Measurements from ENCODE around the gene MAN1A1. TPM values are rescaled to one million over a fixed set of nuclear protein-coding genes. Genes with fewer than 3 reads are reported as not detected.

MAN1A1 gene
- total RNA-seq, 1 experiment from 2014 or later: 0.06 TPM

GRCh38 chr6:119344306-119344705, 5.3 kb downstream of the MAN1A1 start:
- TF ChIP-seq CTCF (conservative IDR thresholded peaks at IDR 0.05; ENCODE audit: low read depth, low read length): no peak
- no peak for TF ChIP-seq EZH2 (IDR thresholded peaks at IDR 0.05; ENCODE audit: borderline replicate concordance, low read depth, low read length, poor library complexity, severe bottlenecking)
- POLR2A ChIA-PET (ENCODE audit: low non-redundant PET): no interaction called here
- peaks cover 71% of the 10 kb centered on the region for H3K27me3 ChIP-seq (replicated peaks; ENCODE audit: insufficient read depth, low read depth, low read length, poor library complexity)
- no peaks in the 10 kb centered on the region for H3K36me3 ChIP-seq (ENCODE audit: insufficient read depth, low read length, poor library complexity, severe bottlenecking)
- DNase-seq (ENCODE audit: low spot score): no peak
- H3K4me3 ChIP-seq (ENCODE audit: low read depth, low read length, poor library complexity, severe bottlenecking): no peak overlapping the region
- BruUV-seq (replicated peaks): no TSS peak
- peaks cover 5% of the 10 kb centered on the region for H3K4me1 ChIP-seq (ENCODE audit: insufficient read depth, low read length, poor library complexity, severe bottlenecking)
- intact Hi-C loops (cut with micrococcal nuclease; ENCODE audit: unreplicated experiment): no loop called here
- no peaks in the 10 kb centered on the region for H3K9me3 ChIP-seq (ENCODE audit: low read depth, low read length, poor library complexity, severe bottlenecking)
- CTCF ChIA-PET: no interaction called here
- H3K27ac ChIP-seq (ENCODE audit: low read depth, low read length, poor library complexity, severe bottlenecking): no peak overlapping the region

GRCh38 chr6:119343573-119344146, 5.9 kb downstream of the MAN1A1 start:
- no peak overlapping the region for H3K27ac ChIP-seq (ENCODE audit: low read depth, low read length, poor library complexity, severe bottlenecking)
- POLR2A ChIA-PET (ENCODE audit: low non-redundant PET): no interaction called here
- peaks cover 65% of the 10 kb centered on the region for H3K27me3 ChIP-seq (replicated peaks; ENCODE audit: insufficient read depth, low read depth, low read length, poor library complexity)
- DNase-seq (ENCODE audit: low spot score): no peak
- TF ChIP-seq CTCF (conservative IDR thresholded peaks at IDR 0.05; ENCODE audit: low read depth, low read length) (no peak), EZH2 (IDR thresholded peaks at IDR 0.05; ENCODE audit: borderline replicate concordance, low read depth, low read length, poor library complexity, severe bottlenecking) (no peak)
- no peaks in the 10 kb centered on the region for H3K36me3 ChIP-seq (ENCODE audit: insufficient read depth, low read length, poor library complexity, severe bottlenecking)
- intact Hi-C loops (cut with micrococcal nuclease; ENCODE audit: unreplicated experiment): loop anchor here (1.0 kb wide), 1 partner anchor 20 kb away; no protein-coding TSS in a partner anchor
- no peak overlapping the region for H3K4me3 ChIP-seq (ENCODE audit: low read depth, low read length, poor library complexity, severe bottlenecking)
- no TSS peak for BruUV-seq (replicated peaks)
- CTCF ChIA-PET: no interaction called here
- no peaks in the 10 kb centered on the region for H3K9me3 ChIP-seq (ENCODE audit: low read depth, low read length, poor library complexity, severe bottlenecking)
- no peaks in the 10 kb centered on the region for H3K4me1 ChIP-seq (ENCODE audit: insufficient read depth, low read length, poor library complexity, severe bottlenecking)

- DNase-seq (ENCODE audit: low spot score): no peak
- POLR2A ChIA-PET (ENCODE audit: low non-redundant PET): no interaction called here
- Histone ChIP-seq H3K4me1 (ENCODE audit: insufficient read depth, low read length, poor library complexity, severe bottlenecking) (no peaks in the 10 kb centered on the region), H3K4me3 (ENCODE audit: low read depth, low read length, poor library complexity, severe bottlenecking) (no peak overlapping the region), H3K9me3 (ENCODE audit: low read depth, low read length, poor library complexity, severe bottlenecking) (no peaks in the 10 kb centered on the region), H3K27ac (ENCODE audit: low read depth, low read length, poor library complexity, severe bottlenecking) (no peak overlapping the region), H3K27me3 (replicated peaks; ENCODE audit: insufficient read depth, low read depth, low read length, poor library complexity) (peaks cover 60% of the 10 kb centered on the region), H3K36me3 (ENCODE audit: insufficient read depth, low read length, poor library complexity, severe bottlenecking) (no peaks in the 10 kb centered on the region)
- CTCF ChIA-PET: no interaction called here
- BruUV-seq (replicated peaks): no TSS peak
- TF ChIP-seq EZH2 (IDR thresholded peaks at IDR 0.05; ENCODE audit: borderline replicate concordance, low read depth, low read length, poor library complexity, severe bottlenecking) (no peak), CTCF (conservative IDR thresholded peaks at IDR 0.05; ENCODE audit: low read depth, low read length) (no peak)
- intact Hi-C loops (cut with micrococcal nuclease; ENCODE audit: unreplicated experiment): loop anchor here (1.0 kb wide), 1 partner anchor 20 kb away; no protein-coding TSS in a partner anchor
Observed at GRCh38 chr6:119343167-119343566, 6.4 kb downstream of the MAN1A1 start.

Data from A673 (cell line).